ENCODE measurements around the gene CABLES1. TPM values are rescaled to one million over a fixed set of nuclear protein-coding genes. Genes with fewer than 3 reads are reported as not detected.
A peak's percentile ranks its signal among the peaks of the same experiment; 100 is the strongest.

The CABLES1 gene
- total and polyA plus RNA-seq, 2 of the 8 experiments (the other 6 are each of a cell fraction or from before 2014, with no cell fraction given): 9.2 to 26.4 TPM

GRCh38 chr18:23182606-23183005 lies 47.3 kb downstream of the CABLES1 start:
- no peak overlapping the region for H4K5ac ChIP-seq (ENCODE audit: insufficient read length, low read depth, low read length)
- H3K56ac ChIP-seq (replicated peaks; ENCODE audit: insufficient read length, low read depth, low read length): no peak overlapping the region
- ChIA-PET CTCF (ENCODE audit: partially characterized antibody) (interaction anchor here (0.6 to 2.1 kb wide), 7 partner anchors 10 to 336 kb away, joined by 3 to 8 read pairs (median 4); no protein-coding TSS in a partner anchor), POLR2A (ENCODE audit: partially characterized antibody) (interaction anchor here (0.6 to 1.0 kb wide), 2 partner anchors 13 to 15 kb away, joined by 3 read pairs; no protein-coding TSS in a partner anchor)
- no peak overlapping the region for H3K23ac ChIP-seq (ENCODE audit: insufficient read length)
- no peak overlapping the region for H3K9ac ChIP-seq (replicated peaks in 1 of 4; ENCODE audit: extremely low read depth in 1 of 4, low read depth in 3 of 4, low read length in 3 of 4)
- H3K9me3 ChIP-seq (ENCODE audit: insufficient read depth in 2 of 2, low read depth in 1 of 2, low read length in 1 of 2): no peaks in the 10 kb centered on the region
- no peak for DNase-seq (ENCODE audit: low read depth in 1 of 2, low spot score in 2 of 2)
- peaks cover 0 to 78% of the 10 kb centered on the region in 2 experiments; a peak in 2 of 4 replicates for H3K79me2 ChIP-seq (ENCODE audit: control insufficient read depth in 1 of 2, insufficient read depth in 2 of 2, low read length in 2 of 2)
- TF ChIP-seq YY1 (IDR thresholded peaks at IDR 0.05; ENCODE audit: low read depth, low read length): no peak
- H4K91ac ChIP-seq (replicated peaks; ENCODE audit: insufficient read length, low read length): no peak overlapping the region
- 0 out of 2 replicates have a peak overlapping the region, but pooled peaks have one; percentile 1 for H2BK5ac ChIP-seq (ENCODE audit: low read depth, low read length)
- peaks cover 0 to 4% of the 10 kb centered on the region in 2 experiments for H4K20me1 ChIP-seq (replicated peaks in 1 of 2; ENCODE audit: control insufficient read depth in 1 of 2, insufficient read depth in 2 of 2, low read length in 2 of 2)
- no peak overlapping the region for H3K4me3 ChIP-seq (ENCODE audit: extremely low read depth in 1 of 4, insufficient read depth in 2 of 4, low read depth in 3 of 4, low read length in 4 of 4)
- no peak for FAIRE-seq
- no peaks in the 10 kb centered on the region; the same call in 1 of the 2 replicates for H3K23me2 ChIP-seq (ENCODE audit: low read depth, low read length)
- peaks cover 1 to 14% (median 9%) of the 10 kb centered on the region in 4 experiments for H3K4me1 ChIP-seq (replicated peaks in 1 of 4; ENCODE audit: control insufficient read depth in 3 of 4, insufficient read depth in 4 of 4, low read length in 3 of 4)
- peaks cover 15% of the 10 kb centered on the region; the same call in 1 of the 2 replicates for H3K79me1 ChIP-seq (ENCODE audit: low read depth, low read length)
- H3K4me2 ChIP-seq (ENCODE audit: insufficient read depth in 1 of 2, low read depth in 2 of 2, low read length in 2 of 2): no peak overlapping the region
- 90% methylated on average over 9 of the region's 9 CpGs; no CpG with 5 or more reads in 1 of the 2 experiments for WGBS, 2 experiments (ENCODE audit: extremely low coverage in 1 of 2, insufficient coverage in 1 of 2, insufficient read length in 1 of 2, insufficient replicate concordance in 2 of 2, low coverage in 1 of 2, low lambda C conversion rate in 2 of 2, missing lambda C conversion rate in 1 of 2)
- H3K14ac ChIP-seq (ENCODE audit: insufficient read length): no peak overlapping the region
- H2BK15ac ChIP-seq (ENCODE audit: low read length): no peak overlapping the region
- no peak overlapping the region for H2AK5ac ChIP-seq (ENCODE audit: low read depth, low read length)
- no peak overlapping the region for H2BK12ac ChIP-seq (ENCODE audit: low read depth, low read length)
- no peak overlapping the region; the same call in 1 of the 2 replicates for H2BK20ac ChIP-seq (ENCODE audit: low read length)
- no peaks in the 10 kb centered on the region for H3K27me3 ChIP-seq (replicated peaks in 1 of 4; ENCODE audit: control insufficient read depth in 3 of 4, extremely low read depth in 1 of 4, insufficient read depth in 3 of 4, low read length in 3 of 4)
- H2AFZ ChIP-seq (ENCODE audit: low read length): no peak overlapping the region
- H3K27ac ChIP-seq (ENCODE audit: low read depth, low read length): no peak overlapping the region
- no peaks in the 10 kb centered on the region; a peak in 1 of 8 replicates for H3K36me3 ChIP-seq (ENCODE audit: control insufficient read depth in 2 of 4, insufficient read depth in 4 of 4, low read length in 3 of 4)
- peak overlapping the region; percentile 64 for H4K8ac ChIP-seq (ENCODE audit: extremely low read depth, insufficient read depth, low read length)
- H3K18ac ChIP-seq (ENCODE audit: extremely low read depth, low read length): no peak overlapping the region
- no peak overlapping the region for H2BK120ac ChIP-seq (replicated peaks; ENCODE audit: low read depth, low read length)
- peak overlapping the region; percentile 21 for H3K4ac ChIP-seq (replicated peaks; ENCODE audit: insufficient read length, low read depth, low read length)
